GM23248 (cell line): Measurements from ENCODE around the gene ACER3.

Experiments used
- EZH2 ChIP-seq: fragments of 200-600 bp; sonication (generic); IDR thresholded peaks from 2 replicates; pipeline ENCODE4 v1.6.1; 2018; ENCODE audit warnings: antibody characterized with exemption, mild to moderate bottlenecking; ENCODE audit not compliant: insufficient read depth, poor library complexity, severe bottlenecking
- EZH2phosphoT487 ChIP-seq: fragments of 200-600 bp; sonication (generic); IDR thresholded peaks from 2 replicates; pipeline ENCODE4 v1.6.1; 2018; ENCODE audit warnings: antibody characterized with exemption, moderate library complexity, mild to moderate bottlenecking, low read depth; ENCODE audit not compliant: insufficient read depth

DNA sequence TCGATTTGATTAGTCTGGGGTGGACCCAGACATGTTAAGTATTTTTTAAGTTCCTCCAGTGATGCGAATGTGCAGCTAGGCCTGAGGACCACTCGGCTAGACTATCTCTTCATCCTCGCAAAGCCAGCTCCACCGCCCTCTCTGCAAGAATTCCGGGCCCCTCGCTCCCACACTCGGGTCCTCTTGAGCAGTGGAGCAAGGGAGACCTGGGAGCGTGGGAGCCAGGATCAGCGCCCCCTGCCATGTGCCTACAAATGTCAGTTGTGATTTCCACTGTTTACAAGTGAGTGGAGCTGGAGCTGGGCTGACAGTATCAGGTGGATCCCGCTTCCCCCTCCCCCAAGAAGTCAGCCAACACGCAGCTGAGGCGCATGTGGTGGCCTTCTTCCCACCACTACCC, 180.2 kb downstream of the ACER3 start:
- TF ChIP-seq EZH2 (no peak), EZH2phosphoT487 (no peak)
